Upper lobe of left lung (tissue), 4 donors: Measurements from ENCODE around the gene ANGEL2.

Experiments used
- EP300 ChIP-seq, 4 donors: sonication (generic); formaldehyde crosslinking; IDR thresholded peaks; one replicate each; pipeline ENCODE4 v1.5.1; 2017; ENCODE audit warnings: antibody characterized with exemption in 4 of 4, control low read depth in 2 of 4
- POLR2A ChIP-seq, 4 donors: fragments of 450-650 bp; IDR thresholded peaks; one replicate each; pipeline ENCODE4 v1.5.1; 2016 to 2017; ENCODE audit warnings: antibody characterized with exemption in 4 of 4, mild to moderate bottlenecking in 2 of 4
- POLR2AphosphoS5 ChIP-seq, 2 donors: sonication (generic); formaldehyde crosslinking; IDR thresholded peaks; one replicate each; pipeline ENCODE4 v1.5.1; 2017; ENCODE audit warnings: antibody characterized with exemption in 2 of 2
- TF ChIP-seq, protein P1 (sequence below), 6 experiments: fragments of 450-650 bp in 4 of 6; fragments of 200-600 bp in 2 of 6; sonication (generic) in 2 of 6; IDR thresholded peaks; one replicate each; pipeline ENCODE4 v1.5.1; 2016 to 2019; ENCODE audit warnings: antibody characterized with exemption in 6 of 6

DNA sequence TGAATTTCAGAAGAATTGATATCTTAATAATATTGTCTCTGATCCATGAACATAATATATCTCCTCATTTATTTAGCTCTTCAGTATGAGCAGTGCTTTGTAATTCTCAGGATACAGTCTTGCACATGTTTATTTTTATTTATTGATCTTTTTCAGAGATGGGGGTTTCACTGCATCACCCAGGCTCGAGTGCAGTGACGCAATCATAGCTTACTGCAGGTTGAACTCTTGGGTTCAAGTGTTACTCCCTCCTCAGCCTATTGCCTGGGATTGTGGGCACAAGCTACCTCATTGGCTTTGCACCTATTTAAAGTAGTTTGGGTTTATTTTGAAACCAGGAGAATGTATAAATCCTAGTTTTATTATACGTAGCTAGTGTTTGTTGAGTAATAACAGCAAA is 40.1 kb upstream of the ANGEL2 start:
- TF ChIP-seq, protein P1, sequence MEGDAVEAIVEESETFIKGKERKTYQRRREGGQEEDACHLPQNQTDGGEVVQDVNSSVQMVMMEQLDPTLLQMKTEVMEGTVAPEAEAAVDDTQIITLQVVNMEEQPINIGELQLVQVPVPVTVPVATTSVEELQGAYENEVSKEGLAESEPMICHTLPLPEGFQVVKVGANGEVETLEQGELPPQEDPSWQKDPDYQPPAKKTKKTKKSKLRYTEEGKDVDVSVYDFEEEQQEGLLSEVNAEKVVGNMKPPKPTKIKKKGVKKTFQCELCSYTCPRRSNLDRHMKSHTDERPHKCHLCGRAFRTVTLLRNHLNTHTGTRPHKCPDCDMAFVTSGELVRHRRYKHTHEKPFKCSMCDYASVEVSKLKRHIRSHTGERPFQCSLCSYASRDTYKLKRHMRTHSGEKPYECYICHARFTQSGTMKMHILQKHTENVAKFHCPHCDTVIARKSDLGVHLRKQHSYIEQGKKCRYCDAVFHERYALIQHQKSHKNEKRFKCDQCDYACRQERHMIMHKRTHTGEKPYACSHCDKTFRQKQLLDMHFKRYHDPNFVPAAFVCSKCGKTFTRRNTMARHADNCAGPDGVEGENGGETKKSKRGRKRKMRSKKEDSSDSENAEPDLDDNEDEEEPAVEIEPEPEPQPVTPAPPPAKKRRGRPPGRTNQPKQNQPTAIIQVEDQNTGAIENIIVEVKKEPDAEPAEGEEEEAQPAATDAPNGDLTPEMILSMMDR (IDR thresholded peaks at IDR 0.05), result no peak
- no peak for TF ChIP-seq POLR2AphosphoS5 (IDR thresholded peaks at IDR 0.05)
- TF ChIP-seq POLR2A (IDR thresholded peaks at IDR 0.05), result no peak
- TF ChIP-seq EP300 (IDR thresholded peaks at IDR 0.05), result no peak
